Measurements from ENCODE around the gene ULBP3.

ULBP3 gene

DNA sequence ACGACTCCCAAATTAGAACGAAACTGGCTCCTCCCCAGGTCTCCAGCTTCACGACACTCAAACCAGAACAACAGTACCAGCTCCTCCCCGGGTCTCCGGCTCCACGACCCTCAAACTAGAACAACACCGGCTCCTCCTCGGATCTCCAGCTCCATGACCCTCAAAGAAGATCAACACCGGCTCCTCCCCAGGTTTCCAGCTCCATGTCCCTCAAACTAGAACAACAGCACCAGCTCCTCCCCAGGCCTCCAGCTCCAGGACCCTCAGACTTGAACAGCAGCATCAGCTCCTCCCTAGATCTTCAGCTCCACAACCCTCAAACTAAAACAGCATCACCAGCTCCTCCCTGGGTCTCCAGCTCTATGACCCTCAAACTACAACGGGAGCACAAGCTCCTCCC, 13.8 kb downstream of the ULBP3 start:
- no peak for TF ChIP-seq CTCF (conservative IDR thresholded peaks at IDR 0.05)
- H3K27ac ChIP-seq: no peak overlapping the region

- H3K27ac ChIP-seq: no peak overlapping the region
- TF ChIP-seq CTCF (conservative IDR thresholded peaks at IDR 0.05): no peak
Measured at GRCh38 chr6:150053450-150053849, 15.5 kb downstream of the ULBP3 start.

DNA sequence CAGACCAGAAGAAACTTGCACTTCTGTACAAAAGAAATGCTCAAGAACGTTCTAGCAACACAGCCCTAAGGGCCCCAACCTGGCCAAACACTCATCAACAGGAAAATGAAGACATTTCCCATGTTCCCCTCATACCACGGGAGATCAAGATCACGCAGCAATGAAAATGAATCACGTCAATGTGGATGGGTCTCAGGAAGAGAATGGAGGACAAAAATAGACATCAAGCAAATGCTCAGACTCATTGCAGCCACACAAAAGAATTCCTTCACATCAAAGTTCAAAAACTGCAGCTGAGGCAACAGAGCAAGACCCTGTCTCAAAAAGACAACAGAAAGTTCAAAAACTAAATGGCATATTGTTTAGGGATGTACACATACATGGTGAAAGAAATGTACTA, 18.1 kb downstream of the ULBP3 start:
- no peak overlapping the region for H3K27ac ChIP-seq
- TF ChIP-seq CTCF (conservative IDR thresholded peaks at IDR 0.05): no peak

- no peak for TF ChIP-seq CTCF (conservative IDR thresholded peaks at IDR 0.05)
- H3K27ac ChIP-seq: no peak overlapping the region
Measured at GRCh38 chr6:150048099-150048498, 20.8 kb downstream of the ULBP3 start.

DNA sequence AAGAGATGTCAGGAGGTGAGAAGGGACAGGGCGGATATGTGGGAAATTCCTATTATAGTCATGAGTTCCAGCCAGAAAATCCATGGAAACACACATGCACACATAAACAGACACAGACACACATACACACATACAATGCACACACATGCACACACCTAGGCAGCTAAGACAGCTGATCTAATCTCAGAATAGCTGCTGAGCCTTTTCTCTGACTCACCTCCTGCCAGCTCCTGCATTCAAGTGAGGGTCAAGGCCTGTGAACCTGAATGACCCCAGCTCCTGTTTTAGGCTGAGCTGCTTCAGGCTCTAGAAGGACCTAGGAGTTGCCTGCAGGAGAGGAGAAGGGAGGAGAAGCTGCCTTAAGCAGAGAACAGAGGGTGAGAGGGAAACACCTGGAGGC, 22.0 kb downstream of the ULBP3 start:
- no peak overlapping the region for H3K27ac ChIP-seq
- TF ChIP-seq CTCF (conservative IDR thresholded peaks at IDR 0.05): no peak

DNA sequence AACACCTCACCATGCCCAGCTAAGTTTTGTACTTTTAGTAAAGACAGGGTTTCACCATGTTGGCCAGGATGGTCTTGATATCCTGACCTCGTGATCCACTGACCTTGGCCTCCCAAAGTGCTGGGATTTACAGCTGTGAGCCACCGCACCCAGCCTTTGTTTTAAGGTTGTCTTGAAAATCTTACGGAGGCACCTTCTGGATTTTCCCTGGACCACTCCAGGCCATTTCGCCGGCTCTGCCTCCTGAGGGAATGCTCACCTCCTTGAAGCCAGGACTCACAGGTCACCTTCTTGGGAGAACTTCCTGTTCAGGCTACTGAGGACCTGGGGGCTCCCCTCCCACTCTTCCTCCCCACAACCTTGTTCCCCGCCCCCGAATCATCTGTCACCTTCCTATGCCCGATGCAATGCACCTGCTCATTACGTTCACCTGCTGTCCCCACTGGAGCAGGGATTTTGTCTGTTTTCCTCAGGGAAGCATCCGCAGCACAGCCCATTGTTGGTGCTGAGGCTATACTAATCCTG, 24.2 kb downstream of the ULBP3 start:
- TF ChIP-seq CTCF (conservative IDR thresholded peaks at IDR 0.05): no peak
- H3K27ac ChIP-seq: no peak overlapping the region

DNA sequence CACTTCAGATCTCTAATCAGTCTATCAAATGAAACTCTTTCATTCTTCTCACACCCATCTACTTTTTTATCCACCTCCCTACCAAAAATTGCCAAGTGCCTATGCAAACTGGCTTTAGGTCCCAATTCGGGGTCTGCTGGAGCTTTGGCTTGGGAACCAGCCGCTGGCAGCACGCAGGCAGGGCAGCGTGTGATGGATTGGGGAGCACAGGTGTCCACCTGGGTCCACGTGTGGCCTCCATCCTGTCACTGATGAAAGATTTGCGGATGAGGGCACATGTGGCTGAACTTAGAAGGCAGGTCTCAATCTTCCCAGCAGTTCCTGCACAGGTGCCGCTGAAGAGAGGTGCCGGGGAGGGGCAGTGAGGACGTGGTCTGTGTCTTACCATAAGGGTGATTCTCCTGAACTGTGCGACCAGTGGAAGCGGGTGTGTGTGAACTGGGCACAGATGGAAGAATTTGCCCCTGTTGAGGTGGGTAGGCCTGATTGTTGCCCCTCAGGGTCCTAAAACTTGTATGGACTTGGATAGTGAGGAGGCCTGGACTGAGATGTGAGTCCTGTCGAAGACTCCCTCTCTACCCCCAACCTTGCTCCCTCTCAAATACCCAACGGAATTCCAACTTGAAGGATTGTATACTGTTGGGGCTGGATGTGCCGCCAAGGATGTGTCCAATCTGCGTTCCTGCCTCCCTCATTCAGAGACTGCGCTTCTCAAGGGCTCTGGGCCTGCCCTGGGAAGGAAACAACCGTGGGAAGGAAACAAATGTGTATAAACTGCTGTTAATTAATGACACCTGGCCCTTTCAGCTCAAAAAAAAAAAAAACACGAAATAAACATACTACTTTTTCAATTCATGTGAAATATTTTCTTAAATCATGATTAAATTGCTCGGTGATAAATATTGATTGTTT, 25.2 kb downstream of the ULBP3 start:
- no peak for TF ChIP-seq CTCF (conservative IDR thresholded peaks at IDR 0.05)
- no peak overlapping the region for H3K27ac ChIP-seq

Measured in VCaP (cell line).